ENCODE data around the gene PDGFD.

The PDGFD gene

DNA sequence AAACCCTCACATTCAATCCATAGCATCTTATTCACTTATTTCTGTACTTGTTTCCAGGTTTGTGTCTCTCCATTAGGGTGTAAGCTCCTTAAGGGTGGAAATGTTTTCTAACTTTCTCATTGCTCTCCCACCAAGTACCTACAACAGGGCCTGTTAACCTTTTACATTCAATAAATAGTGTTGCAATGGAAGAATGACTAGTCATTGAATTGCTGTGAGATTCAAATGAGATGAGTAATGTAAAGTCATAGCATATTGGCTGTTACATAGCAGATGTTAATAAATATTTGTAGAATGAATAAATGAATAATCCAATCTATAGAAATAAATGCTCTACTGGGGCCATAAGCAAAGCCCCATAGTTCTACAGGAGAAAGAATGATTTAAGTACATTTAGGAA, 202.9 kb downstream of the PDGFD start:
- TF ChIP-seq, protein P1, sequence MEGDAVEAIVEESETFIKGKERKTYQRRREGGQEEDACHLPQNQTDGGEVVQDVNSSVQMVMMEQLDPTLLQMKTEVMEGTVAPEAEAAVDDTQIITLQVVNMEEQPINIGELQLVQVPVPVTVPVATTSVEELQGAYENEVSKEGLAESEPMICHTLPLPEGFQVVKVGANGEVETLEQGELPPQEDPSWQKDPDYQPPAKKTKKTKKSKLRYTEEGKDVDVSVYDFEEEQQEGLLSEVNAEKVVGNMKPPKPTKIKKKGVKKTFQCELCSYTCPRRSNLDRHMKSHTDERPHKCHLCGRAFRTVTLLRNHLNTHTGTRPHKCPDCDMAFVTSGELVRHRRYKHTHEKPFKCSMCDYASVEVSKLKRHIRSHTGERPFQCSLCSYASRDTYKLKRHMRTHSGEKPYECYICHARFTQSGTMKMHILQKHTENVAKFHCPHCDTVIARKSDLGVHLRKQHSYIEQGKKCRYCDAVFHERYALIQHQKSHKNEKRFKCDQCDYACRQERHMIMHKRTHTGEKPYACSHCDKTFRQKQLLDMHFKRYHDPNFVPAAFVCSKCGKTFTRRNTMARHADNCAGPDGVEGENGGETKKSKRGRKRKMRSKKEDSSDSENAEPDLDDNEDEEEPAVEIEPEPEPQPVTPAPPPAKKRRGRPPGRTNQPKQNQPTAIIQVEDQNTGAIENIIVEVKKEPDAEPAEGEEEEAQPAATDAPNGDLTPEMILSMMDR (IDR thresholded peaks at IDR 0.05; ENCODE audit: low read depth, low read length), result no peak
- DNase-seq (ENCODE audit: extremely low read depth, low read depth), result no peak

DNA sequence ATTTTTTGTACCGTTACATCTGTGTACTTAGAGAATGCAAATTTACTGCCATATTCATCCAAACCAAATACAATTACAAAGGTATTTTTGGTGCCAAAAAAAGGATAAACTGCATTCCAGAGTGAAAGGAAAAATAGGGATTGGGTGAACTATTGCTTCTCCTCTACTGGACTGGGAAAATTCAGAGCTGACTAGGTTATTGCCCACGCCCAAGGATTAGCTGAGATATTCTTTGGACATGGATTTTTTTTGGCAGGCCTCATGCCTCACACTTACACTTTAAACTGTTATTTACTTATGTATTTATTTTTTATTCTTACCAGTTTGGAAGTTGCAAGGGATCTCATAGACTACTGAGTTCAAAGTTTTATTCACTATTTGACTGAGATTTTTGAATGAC, 203.8 kb downstream of the PDGFD start:
- TF ChIP-seq, protein P1 (IDR thresholded peaks at IDR 0.05; ENCODE audit: low read depth, low read length), result no peak
- no peak for DNase-seq (ENCODE audit: extremely low read depth, low read depth)

DNA sequence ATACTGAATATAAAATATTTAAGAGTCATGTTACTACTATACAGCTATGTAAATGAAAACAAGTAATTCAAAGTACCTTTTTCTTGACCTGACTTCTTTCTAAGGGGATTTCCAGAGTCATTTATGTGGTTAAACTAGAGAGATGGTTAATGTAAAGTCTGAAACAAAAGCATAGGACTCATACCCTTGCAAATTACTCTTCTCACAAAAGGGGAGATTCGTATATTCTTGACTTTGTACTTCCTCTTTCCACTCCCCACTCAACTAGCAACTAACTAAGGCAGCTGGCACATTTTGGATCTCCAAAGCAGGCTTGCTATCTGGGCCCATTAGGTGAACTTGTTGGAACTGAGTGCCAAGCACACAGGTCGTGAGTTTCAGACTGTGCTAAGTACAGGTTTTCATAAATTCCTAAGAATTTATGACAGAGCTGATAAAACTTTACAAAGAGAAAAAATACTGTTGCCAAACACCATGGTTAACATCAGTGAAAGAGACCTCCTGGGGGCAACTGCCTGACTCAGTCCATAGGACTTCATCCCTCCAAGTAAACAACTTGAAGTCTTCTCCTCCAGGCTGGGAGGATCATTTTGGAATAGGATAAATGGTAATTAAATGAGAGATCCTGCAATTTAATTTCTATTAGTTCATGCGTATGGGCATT, 204.5 kb downstream of the PDGFD start:
- TF ChIP-seq, protein P1 (IDR thresholded peaks at IDR 0.05; ENCODE audit: low read depth, low read length), result no peak
- no peak for DNase-seq (ENCODE audit: extremely low read depth, low read depth)

DNA sequence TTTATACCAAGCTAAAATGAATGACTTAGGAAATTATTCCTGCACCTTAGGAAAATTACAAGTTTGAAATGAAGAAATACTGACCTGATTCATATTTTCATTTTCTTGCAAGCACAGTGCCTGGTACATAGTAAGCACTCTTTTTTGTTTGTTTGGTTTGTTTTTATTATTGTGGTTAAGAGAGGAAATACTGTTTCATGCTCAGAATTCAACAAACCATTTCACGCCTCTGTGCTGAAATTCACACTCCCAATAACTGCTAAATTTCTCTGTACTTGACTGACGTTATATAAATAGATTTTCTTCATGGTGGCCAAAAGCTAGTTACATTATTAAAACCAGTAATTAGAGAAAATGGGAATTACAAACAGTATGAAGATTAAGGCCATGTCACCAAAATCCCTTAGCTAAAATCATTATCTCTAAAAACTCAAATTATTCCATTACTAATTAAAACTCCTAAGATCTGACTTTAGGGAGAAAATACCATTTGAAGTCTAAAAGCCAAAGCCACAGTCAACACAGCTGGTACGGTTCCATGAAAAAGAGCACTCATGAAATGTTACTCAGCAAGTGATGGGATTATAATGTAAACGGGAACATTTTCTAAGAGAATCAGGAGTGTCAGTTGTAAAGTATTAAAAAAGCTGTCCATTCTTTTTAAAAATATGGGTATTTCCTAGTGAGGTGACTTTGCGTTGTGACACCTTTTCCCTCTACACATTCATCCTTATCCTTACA, 205.3 kb downstream of the PDGFD start:
- DNase-seq (ENCODE audit: extremely low read depth, low read depth), result no peak
- TF ChIP-seq, protein P1 (IDR thresholded peaks at IDR 0.05; ENCODE audit: low read depth, low read length), result no peak

DNA sequence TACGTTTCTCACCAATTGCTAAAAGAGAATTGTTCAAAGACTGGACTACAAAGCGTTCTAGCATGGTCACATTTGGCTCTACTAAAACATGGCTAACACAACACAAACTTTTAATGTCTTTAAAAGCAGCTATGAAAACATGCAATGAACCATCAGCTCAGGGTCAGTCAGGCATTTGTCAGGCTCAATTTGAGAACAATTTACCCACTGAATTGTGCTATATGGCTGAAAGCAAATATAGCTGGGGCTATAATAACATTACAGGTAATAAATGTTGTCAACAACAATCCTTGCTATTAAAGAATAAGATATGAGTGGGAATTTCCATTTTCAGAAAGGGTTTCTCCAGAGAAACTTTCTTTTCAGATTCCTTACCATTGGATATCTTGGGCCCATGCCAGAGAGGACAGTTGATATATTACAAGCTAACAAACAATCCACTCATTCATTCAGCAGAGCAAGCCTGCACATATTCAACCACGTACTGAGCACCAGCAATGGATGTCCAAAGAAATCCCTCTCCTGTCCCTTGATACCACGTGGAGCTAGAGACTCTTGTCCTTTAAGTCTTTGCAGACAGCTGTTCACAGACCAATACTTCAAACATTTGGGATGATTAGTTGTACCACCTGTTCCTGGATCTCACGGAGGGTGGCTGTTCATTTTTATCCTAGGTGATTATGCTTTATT, 210.0 kb downstream of the PDGFD start:
- TF ChIP-seq, protein P1 (IDR thresholded peaks at IDR 0.05; ENCODE audit: low read depth, low read length), result no peak
- DNase-seq (ENCODE audit: extremely low read depth, low read depth), result no peak

DNA sequence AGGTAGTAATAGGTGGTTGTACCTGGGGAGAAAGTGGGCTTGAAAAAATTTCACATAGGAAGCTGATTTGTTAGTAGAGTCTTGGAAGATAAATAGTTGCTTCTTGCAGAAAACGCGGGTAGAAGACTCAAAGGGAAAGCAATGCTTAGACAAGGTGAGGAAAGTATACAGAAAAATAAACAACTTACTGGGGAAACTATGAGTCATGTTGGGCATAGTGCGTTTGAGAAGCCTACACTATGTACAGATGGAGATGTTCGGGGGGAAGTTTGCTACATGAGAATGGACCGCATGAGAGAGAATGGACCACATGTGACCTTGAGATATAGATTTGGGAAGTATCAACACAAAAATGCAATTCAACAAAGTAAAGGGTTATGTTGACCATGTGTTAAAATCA, 214.2 kb downstream of the PDGFD start:
- TF ChIP-seq, protein P1 (IDR thresholded peaks at IDR 0.05; ENCODE audit: low read depth, low read length), result no peak
- DNase-seq (ENCODE audit: extremely low read depth, low read depth), result no peak
